Fibroblast of skin of left biceps (primary cell): Measurements from ENCODE around the gene ADGRG2.

Experiments used
- DNase-seq, 2 experiments: peaks; one replicate each; pipeline ENCODE4 v3.0.0-alpha.2; 2013; ENCODE audit warnings: low read depth in 2 of 2

The ADGRG2 gene

GRCh38 chrX:18956303-18957032 is 165.8 kb downstream of the ADGRG2 start:
- DNase-seq: no peak

- no peak for DNase-seq
Observed at GRCh38 chrX:18955676-18956075, 166.6 kb downstream of the ADGRG2 start.

- no peak for DNase-seq
Observed at GRCh38 chrX:18951032-18951431, 171.2 kb downstream of the ADGRG2 start.

- no peak for DNase-seq
Observed at GRCh38 chrX:18949944-18950301, 172.3 kb downstream of the ADGRG2 start.

- no peak for DNase-seq
Observed at GRCh38 chrX:18949291-18949943, 172.9 kb downstream of the ADGRG2 start.

- no peak for DNase-seq
Observed at GRCh38 chrX:18946611-18947010, 175.7 kb downstream of the ADGRG2 start.

- DNase-seq: no peak
Observed at GRCh38 chrX:18946157-18946556, 176.1 kb downstream of the ADGRG2 start.

GRCh38 chrX:18945483-18945882 is 176.8 kb downstream of the ADGRG2 start:
- no peak for DNase-seq

- DNase-seq: no peak
Observed at GRCh38 chrX:18944482-18944881, 177.8 kb downstream of the ADGRG2 start.

GRCh38 chrX:18941896-18942295 is 180.4 kb downstream of the ADGRG2 start:
- DNase-seq: no peak
